Fibroblast of the aortic adventitia (primary cell): ENCODE data around the gene AQP5. TPM values are rescaled to one million over a fixed set of nuclear protein-coding genes. Genes with fewer than 3 reads are reported as not detected.

Experiments used
- DNase-seq: peaks from one replicate; pipeline ENCODE4 v3.0.0-alpha.2; 2010; ENCODE audit warnings: low read depth
- H3K4me3 ChIP-seq: 2 replicates; pipeline ENCODE4 v1.5.1; 2011; ENCODE audit warnings: low read depth, mild to moderate bottlenecking, control low read depth, low read length, moderate library complexity
- total RNA-seq: library from RNA; depleted of rRNA; stranded (reverse); fragments of >200 nt; gene quantifications from 2 replicates; pipeline ENCODE4 v1.2.3, GENCODE V29; 2012; ENCODE audit warnings: low replicate concordance
- TF ChIP-seq, protein P1 (sequence below): IDR thresholded peaks from 2 replicates; pipeline ENCODE4 v1.5.1; 2011; ENCODE audit warnings: mild to moderate bottlenecking, low read length, control low read depth, inconsistent platforms; ENCODE audit not compliant: insufficient read depth

Gene AQP5
- total RNA-seq, 1 donor = 0.72 TPM

DNA sequence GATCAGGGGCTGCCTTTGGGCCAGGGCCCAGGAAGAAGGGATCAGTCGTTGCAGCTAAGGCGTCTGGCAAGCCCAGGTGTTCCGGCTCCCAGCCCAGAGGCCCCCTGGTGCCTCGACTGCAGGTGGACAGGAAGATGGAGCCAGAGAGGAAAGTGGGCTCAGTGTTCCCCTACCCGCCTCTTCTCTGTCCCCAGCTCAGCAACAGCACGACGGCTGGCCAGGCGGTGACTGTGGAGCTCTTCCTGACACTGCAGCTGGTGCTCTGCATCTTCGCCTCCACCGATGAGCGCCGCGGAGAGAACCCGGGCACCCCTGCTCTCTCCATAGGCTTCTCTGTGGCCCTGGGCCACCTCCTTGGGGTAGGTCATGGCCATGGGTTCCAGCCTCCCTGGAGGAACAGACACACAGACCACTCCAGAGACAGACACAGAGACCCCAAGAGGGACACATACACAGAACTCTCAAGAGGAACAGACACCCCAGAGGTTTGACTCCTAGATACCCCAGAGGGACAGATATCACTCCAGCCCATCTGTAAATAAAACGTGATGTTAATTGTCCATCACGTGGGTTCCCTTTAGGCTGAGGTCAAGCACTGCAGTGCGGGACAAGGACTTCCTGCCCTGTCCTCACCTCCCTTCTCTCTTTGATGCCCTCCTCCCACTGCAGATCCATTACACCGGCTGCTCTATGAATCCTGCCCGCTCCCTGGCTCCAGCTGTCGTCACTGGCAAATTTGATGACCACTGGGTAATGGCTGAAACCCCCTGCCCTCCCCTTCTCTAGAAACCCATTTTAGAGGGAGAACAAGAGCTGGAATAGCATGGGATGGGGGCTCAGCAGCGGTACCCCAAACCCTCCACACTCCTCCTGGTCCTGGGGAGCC is 7.5 kb upstream of the AQP5 start:
- TF ChIP-seq, protein P1, sequence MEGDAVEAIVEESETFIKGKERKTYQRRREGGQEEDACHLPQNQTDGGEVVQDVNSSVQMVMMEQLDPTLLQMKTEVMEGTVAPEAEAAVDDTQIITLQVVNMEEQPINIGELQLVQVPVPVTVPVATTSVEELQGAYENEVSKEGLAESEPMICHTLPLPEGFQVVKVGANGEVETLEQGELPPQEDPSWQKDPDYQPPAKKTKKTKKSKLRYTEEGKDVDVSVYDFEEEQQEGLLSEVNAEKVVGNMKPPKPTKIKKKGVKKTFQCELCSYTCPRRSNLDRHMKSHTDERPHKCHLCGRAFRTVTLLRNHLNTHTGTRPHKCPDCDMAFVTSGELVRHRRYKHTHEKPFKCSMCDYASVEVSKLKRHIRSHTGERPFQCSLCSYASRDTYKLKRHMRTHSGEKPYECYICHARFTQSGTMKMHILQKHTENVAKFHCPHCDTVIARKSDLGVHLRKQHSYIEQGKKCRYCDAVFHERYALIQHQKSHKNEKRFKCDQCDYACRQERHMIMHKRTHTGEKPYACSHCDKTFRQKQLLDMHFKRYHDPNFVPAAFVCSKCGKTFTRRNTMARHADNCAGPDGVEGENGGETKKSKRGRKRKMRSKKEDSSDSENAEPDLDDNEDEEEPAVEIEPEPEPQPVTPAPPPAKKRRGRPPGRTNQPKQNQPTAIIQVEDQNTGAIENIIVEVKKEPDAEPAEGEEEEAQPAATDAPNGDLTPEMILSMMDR = no peak
- H3K4me3 ChIP-seq = no peak overlapping the region
- no peak for DNase-seq

DNA sequence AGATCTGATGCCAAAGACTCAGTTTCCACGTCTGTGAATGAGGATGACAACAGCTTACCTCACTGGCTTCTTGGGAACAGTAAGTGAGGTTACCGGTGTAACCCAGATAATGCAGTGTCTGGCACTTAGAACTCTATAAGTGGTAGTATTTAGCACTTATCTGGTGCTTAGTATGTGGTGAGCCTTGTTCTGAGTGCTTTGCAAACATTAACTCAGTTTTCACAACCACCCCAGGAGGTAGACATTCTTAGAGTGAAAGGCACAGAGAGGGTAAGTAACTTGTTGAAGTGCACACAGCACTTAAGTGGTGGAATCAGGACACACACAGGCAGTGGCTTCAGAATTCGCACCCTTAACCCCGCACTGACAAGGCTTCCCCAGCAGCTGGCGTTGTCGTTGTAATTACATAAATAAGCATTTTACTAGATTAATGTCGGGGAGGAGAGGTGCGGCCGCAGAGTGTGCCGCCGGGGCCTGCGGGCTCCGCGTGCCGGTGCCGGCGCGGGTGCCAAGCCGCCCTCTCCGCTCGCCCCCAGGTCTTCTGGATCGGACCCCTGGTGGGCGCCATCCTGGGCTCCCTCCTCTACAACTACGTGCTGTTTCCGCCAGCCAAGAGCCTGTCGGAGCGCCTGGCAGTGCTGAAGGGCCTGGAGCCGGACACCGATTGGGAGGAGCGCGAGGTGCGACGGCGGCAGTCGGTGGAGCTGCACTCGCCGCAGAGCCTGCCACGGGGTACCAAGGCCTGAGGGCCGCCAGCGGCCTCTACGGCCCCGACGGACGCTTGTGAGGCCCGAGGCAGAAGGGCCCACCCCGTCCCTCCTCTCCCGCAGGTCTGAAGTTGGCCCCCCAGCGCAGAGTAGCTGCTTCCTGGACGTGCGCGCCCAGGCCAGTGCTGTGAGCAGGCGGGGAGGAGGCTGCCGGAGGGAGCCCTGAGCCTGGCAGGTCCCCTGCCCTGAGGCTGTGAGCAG is 6.5 kb upstream of the AQP5 start:
- DNase-seq = no peak
- H3K4me3 ChIP-seq = no peak overlapping the region
- TF ChIP-seq, protein P1 = no peak

DNA sequence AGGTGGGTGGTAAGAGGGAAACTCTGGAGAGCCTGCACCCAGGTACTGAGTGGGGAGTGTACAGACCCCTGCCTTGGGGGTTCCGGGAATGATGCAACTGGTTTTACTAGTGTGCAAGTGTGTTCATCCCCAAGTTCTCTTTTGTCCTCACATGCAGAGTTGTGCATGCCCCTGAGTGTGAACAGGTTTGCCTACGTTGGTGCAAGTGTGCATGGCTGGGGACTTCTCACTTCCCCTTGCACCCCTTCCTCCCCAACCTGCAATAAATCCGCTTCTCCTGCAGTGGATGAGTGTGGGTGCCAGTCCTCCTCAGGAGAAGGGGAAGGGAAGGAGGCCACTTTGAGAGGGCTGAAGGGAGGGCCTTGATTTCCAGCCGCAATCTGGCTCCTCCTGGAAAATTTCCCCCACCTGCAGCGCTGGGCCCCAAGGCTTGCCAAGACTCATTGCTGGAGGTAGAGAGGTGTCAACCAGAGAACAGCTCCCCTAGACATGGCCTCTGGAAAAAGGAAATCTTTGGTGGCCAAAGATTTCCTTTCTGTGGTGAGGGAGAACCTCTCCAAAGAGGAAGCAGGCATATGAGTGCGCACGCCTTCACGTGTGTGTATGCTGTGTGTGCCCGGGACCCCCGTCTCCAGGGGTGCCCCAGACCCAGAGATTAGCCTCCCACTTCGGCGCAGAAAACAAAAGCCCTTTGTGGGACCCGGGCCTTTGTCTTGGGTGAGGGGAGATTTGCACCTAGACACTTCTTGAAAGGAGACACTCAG is 5.6 kb upstream of the AQP5 start:
- no peak for DNase-seq
- TF ChIP-seq, protein P1 = no peak
- H3K4me3 ChIP-seq = no peak overlapping the region

DNA sequence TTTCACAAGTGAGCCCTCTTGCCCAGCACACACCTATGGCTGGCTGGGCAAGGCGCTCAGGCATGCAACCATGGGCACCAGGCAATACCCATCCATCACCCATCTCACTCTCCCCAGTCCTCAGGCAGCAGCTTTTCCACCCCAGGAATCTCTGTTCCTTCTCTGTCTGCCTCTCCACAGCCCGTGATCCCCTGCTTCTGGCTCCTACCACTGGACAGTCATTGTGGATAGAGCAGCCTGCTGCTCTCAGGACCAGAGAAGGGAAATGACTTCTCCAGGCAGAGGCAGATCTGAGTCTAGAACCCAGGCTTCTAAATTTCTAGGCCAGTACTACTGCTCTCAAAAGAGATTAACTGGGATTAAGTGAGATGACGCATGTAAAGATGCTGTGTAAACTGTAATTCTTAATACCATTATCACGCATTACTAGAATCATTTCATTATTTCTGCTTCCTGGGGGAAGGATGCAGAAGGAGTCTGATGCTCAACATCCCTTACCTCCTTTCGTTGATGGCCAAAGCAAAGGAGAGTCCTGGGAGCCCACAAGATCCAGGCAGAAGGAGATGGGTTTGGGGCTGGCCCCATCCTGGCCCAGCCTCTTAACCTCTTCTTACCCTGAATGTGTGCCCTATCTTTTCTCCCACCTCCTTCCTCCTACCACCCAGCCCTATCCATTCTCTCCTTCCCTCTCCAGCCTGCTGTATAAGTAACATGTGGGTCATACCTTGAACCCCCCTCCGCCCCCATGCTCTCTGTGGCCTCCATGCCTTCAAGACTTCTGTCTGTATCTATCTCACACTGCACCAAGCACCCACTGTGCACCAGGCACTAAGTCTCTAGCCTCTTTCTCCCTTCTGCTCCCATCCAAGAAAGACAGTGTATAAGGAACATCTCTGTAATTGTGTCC is 4.8 kb upstream of the AQP5 start:
- DNase-seq = no peak
- no peak overlapping the region for H3K4me3 ChIP-seq
- TF ChIP-seq, protein P1 = no peak

DNA sequence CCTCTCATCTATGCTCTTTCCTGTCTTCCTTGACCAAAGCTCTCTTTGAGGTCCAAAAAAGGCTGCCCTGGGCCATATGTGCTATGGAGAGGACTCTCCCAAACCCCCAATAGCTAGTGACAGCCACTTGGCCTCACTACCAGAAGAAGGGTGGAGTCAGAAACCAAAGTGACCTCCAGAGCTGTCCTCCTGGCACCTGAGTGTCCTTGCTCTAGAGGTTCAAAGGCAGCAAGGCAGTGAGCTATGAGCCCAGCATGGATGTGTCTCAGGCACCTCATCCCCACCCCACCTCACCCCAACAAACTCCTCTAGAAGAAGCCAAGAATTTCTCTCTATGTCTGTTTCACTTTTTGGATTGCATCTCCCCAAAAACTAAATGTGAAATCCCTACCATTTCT is 4.1 kb upstream of the AQP5 start:
- TF ChIP-seq, protein P1 = no peak
- H3K4me3 ChIP-seq = no peak overlapping the region
- DNase-seq = no peak
